GM18861 (cell line): ENCODE results near the gene PRKACA.
"Not testable (repeated sequence)": the region's sequence is repeated elsewhere in the genome, so short reads cannot be mapped to it uniquely, and the experiment has no call there.

Experiments used
- ATAC-seq: cut with Tn5 transposase; IDR thresholded peaks from one replicate; pipeline ENCODE4 v1.9.1; 2021; ENCODE audit not compliant: unreplicated experiment

Gene PRKACA

DNA sequence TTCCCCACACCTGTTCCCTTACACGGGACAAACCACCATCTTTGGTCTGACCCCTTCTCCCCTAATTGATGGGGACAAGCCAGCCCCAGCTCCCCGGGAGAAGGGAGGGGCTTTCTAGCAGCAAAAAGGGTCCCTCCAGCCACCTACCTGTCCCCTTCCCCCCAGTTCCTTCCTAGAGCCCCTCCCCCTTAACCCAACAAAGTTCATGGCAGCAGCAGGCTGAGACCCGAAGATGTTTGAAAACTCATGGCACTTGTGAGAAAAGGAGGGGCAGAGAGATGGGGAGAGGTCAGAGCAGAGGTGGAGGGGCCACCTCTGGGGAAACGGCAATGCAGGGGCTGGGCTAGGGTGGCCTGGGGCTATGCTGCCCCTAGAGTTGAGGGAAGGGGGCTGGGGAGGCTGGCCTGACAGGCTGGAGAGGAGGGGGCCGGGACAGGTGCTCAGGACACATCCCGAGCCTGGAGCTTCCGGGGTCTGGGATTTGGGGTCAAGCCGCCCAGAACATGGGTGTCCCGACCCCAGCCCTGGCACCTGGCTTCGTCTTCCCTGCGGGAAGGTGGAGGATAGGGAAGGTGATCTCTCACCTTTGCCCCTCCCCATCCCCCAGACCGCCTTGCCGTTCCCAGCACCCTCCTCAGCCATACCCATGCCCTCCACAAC, 31.3 kb upstream of the PRKACA start:
- no peak for ATAC-seq

DNA sequence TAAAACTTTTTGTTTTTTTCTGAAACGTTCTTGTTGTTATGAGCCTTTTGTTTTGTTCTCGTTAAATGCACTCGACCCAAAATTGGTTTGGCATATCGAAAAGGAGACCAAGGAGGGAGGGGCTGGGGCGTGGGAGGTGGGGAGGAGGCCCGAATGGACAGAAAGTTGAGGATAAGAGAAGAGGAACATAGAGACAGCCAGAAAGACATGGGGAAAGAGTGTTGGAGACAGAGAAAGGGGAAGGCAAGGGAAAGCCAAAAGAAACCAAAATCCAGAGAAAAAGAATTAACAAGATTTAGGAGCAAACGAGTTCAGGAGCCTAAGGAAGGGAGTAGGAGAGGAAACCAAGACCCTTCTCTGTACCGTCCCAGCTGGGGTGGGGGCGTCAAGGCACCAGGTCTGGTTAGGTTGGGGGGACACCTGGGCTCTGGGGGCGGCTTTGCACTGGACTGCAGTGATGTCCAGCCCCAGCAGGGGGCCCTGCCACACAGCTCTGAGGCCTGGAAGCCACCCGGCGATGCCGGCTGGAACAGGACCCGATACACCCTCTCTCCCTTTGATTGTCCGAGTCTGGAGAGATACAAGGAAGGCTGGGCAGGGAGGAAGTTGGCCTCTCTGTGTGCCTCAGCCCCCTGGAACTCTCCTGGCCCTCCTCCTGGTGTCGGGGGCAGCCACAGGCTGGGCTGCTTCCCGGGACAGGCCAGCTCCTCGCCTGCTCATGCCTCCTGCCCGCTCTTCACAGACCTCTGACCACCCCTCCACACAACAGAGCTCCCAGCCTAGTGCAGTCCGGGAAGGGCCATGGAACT, 30.4 kb upstream of the PRKACA start:
- ATAC-seq = no peak

DNA sequence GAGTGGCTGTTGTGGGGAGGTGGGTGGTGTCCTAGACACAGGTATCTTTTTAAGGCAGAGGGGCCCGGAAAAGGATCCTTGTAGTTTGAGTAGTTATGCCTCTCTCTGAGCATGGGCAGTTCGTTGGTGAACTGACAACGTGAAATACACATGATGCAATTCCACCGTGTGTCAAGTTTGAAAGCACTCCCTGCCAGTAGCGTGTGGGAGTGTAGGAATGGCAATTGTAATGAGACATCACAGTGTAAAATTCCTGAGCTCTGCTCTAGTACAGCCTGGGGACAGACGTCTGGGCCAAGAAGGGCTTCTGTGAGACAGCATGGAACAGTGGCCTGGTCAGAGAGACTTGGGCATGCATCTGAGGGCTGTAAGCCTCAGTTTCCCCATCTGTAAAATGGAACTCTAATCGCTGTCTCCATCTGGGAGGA, 29.2 kb upstream of the PRKACA start:
- ATAC-seq = no peak

DNA sequence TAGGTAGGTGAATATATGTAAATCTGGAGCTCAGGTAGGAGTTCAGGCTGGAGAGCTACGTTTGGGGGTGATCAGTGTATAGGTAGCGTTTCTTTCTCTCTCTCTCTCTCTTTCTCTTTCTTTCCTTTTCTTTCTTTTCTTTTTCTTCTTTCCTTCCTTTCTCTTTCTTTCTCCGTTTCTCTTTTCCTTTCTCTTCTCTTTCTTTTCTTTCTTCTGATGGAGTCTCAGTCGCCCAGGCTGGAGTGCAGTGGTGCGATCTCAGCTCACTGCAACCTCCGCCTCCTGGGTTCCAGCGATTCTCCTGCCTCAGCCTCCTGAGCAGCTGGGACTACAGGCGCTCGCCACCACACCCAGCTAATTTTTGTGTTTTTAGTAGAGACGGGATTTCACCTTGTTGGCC, 28.6 kb upstream of the PRKACA start:
- not testable (repeated sequence) for ATAC-seq

DNA sequence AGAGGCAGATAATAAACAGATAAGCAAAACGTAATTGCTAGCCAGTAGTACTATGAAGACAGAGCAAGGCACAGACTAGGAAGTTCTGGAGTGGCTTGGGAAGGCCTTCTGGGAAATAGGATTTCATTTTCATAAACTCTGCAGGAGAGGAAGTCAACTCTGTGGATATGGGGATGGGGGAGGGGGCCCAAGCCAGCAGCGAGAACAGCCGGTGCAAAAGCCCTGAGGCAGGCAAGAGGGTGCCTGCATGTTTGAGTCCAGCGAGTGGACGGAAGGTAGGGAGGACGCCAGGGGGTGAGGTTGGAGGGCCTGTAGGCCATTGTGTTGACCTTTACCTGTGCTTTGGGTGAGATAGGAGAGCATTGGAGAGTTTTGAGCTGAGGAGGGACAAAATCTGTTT, 27.8 kb upstream of the PRKACA start:
- no peak for ATAC-seq

DNA sequence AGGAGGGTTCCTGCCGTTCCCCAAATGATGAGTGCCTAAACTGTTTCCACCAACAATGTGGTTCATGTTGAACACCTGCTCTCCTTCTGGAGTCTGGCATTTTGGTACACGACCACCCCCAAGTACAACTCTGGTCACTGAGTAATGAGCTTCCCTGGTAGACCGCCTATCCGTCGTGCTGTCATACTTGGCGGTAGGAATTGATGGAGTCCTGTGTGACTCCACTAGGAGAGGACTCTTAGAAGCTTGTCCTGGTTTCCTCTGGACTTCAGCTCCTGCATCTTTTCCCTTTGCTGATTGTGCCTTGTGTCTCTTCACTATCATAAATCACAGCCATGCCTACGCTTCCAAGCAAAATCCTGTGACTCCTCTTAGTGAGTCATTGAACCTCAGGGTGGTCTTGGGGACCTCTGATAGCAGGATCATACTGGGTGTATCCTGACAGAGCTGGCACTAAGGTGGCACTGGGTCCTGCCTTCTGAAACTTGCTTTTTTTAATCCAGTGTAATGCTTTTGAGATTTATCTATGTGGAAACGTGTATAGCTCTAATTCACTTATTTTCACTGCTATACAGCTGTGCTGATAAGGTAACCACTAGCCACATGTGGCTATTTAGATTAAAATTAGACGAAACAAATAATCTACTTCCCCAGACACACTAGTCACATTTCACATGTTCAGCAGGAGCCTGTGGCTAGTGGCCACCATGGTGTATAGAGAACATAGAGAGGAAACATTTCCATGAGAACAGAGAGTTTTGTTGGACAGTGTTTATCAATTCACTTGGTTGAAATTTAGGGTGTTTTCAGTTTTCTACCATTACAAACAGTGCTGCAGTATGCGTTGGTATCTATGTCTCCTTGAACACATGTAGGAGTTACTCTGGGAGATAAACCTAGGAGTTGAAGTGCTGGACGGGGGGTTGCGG, 25.0 kb upstream of the PRKACA start:
- no peak for ATAC-seq

DNA sequence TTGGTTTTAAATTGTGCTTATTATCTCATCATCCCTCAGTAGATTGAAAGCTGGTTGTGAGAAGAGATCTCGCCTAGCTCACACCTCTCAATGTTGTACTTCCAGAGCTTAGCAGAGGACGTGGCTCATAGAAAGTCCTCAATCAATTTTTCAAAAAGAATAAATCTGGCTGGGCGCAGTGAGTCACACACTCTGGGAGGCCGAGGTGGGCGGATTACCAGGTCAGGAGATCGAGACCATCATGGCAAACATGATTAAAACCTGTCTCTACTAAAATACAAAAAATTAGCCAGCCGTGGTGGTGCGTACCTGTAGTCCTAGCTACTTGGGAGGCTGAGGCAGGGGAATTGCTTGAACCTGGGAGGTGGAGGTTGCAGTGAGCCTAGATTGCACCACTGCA, 23.5 kb upstream of the PRKACA start:
- ATAC-seq = no peak

DNA sequence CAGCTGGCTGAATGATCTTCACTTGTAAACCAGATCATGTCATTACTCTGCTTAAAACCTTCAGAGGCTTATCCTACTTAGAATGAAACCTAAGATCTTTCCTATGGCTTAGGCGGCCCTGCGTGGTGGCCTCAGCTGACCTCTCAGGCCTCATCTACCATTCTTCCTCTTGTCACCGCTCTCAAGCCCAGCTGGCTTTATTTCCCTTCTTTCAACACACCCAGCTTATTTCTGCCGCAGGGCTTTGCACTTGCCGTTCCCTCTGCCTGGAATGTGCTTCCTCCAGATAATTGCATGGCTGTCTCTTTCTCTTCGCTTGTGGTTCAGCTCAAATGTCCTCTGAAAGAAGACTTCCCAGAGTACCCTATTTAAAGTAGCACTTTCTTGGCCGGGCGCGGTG, 22.4 kb upstream of the PRKACA start:
- no peak for ATAC-seq

DNA sequence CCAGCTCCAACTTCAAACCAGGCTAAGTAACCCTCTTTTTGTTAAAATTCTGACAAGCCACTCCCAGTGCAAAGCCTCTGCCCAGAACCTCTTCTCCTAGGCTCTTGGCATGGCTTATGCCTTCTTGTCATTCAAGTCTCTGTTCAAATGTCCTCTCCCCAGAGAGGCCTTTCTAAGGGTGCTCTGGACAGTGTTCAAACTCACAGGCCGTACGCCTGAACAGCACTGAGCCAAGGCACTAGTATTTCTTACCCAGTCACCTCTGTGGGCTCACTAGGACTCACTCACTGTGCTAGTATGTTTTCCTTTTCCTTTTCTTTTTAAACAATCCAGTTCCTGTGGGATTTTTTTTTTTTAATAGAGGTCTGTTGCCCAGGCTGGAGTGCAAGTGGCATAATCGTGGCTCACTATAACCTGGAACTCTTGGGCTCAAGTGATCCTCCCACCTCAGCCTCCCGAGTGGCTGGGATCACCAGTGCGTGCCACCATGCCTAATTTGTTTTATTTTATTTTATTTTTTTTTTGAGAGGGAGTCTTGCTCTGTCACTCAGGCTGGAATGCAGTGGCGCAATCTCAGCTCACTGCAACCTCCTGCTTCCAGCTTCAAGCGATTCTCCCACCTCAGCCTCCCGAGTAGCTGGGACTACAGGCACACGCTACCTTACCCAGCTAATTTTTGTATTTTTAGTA, 21.2 kb upstream of the PRKACA start:
- ATAC-seq = no peak

DNA sequence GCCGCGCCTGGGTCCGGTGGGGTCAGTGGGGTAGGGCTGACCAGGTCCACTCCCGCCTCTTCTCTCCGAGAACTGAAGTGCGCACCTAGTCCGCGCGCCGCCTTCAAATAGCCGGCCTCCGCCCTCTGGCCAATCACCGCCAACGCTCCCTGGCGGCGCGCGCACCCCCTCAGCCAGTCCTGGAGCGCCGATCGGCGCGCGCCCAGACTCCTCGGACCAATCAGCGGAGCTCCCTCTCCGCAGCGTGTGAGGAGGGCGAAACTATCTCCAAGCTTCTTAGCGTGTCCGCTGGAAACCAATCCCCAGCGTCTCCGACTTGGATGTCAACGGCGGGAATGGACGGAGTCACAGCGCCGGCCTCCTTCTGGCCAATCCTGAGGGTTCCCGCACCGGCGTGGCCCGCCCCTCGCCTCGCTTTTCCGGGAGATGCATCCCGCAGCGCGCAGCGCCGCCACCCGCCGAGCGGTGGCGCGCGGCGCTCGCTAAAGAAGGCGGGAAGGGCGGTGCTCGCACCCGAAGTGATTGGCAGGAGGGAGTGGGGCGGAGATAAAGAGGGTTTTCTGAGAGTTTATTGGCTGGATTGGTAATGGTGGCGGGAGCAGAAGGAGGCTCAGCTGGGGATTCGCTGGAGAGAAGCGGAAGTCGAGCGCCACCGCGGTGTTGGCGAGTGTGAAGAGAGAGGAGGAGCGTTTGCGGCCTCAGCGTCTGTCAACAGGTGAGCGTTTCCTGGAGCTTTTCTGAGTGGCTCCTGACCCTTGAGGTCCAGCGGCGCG, 19.1 kb upstream of the PRKACA start, which contains the start of gene ASF1B:
Gene ASF1B, minus strand, starts transcription at position 81 of the 773 bp plus-strand sequence. CDS start 133 bp downstream, outside the sequence.
- ATAC-seq = peak; percentile 75

DNA sequence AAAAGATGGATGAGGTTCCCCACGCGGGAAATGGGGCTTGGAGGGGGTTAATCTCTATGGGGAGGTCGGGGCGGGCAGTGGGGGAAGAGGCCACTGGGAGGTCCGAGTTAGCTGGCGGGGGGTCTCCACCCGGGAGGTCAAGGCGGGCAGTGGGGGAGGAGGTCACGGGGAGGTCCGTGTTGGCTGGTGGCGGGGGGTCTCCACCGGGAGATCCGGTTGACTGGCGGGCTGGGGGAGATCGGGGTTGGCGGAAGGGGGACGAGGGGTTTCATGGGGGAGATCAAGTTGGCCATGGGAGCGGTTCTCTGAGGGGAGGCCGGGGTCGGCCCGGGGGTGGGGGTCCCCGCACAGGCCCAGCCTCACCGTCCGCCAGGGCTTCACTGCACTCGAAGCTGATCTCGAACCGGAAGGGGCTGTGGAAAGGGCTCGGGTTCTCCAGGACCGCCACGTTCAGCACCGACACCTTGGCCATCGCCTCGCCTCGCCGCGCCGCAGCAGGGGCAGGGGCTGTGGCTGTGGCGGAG, 18.5 kb upstream of the PRKACA start:
- no peak for ATAC-seq

DNA sequence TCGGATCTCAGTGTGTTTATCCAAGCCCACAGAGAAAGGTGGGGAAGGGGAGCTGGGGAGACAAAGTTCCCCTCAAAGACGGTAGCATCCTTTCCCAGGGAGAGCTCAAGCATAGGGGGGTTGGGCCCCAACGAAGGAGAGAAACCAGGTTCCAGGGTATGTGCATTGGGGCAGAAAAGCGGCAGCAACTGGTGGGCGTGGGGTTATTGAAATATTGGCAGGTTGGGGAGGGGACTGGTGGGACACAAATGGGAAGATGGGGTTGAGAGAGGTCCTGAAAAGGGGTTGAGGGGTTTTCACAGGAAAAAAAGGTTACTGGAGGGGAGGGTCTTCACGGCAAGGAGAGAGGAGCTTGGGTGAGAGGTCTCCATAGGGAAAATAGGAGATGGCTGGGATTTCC, 17.8 kb upstream of the PRKACA start:
- ATAC-seq = no peak

DNA sequence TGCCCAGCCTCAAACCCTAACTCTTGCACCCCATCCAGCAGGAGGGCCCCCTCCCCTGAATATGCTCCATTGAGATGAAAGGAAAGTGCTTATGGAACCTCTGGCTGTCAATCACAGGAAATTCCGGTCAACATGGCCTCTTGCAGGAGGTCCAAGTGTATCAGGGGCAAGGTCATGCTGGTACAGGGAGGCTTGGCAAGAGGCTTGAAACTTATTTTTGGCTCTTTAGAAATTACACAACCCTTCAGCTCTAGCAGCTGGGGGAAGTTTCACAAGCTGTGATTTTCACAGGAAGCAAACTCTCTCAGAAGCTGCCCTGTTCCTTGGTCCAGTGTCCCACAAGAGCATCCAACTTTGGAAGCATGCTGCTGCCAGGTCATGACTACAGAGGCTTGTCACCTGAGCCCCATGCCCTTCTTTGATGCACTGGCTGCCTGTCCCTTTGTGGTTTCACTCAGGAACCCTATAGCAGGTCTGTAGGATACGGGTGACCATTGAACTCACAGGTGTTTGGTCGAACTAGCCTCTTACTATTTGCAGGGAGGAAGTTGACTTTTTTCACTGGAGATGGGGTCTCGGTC, 10.5 kb upstream of the PRKACA start:
- ATAC-seq = no peak

DNA sequence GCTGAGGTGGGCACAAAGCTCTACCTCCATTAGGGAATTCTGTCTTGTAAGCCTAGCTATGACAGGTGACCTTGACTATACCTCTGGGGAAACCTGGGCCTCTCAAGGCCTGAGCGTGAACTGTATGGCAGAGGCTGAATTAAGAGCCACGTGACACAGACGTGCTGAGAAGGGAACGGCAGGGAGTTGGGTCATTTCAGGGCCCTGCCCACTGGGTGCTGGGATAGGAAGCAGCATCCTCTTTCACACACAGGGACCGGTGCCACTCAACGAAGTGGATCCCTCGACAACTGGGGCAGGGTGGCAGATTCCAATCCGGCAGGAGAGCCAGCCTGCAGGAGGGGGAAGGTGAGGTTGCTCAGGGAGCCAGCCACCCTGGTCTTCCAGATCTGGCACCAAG, 9.6 kb upstream of the PRKACA start:
- no peak for ATAC-seq

DNA sequence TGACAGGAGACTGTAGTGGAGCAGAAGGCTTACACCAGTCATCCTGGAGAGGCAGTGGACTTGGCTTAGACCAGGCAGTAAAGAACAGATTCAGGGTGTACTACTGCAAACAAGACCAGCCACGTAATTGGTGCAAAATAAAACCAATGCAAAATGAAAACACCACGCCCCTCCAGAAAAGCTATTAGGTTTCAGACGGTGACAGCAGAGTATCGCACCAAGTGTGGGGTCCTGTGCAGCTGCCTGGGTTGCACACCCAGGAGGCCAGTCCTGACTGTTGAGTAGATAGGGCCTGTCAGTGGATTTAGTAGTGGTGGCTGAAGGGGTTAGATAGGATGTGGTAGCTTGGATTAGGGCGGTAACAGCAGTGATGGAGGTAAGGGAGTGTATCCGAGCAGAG, 5.4 kb upstream of the PRKACA start:
- no peak for ATAC-seq

DNA sequence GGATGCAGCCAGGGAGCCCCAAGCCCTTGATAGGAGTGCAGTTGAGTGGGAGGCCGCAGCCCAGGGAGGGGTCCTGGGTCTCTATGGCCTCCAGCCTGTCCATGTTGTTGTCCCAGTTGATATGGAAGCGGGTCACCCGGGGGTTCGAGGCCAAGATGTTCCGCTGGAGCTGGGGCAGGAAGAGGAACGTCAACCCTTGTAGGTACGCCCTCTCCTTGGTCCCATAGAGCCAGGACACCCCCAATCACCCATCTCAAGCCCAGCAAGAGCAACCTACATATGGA, 2.9 kb upstream of the PRKACA start:
- ATAC-seq = no peak

DNA sequence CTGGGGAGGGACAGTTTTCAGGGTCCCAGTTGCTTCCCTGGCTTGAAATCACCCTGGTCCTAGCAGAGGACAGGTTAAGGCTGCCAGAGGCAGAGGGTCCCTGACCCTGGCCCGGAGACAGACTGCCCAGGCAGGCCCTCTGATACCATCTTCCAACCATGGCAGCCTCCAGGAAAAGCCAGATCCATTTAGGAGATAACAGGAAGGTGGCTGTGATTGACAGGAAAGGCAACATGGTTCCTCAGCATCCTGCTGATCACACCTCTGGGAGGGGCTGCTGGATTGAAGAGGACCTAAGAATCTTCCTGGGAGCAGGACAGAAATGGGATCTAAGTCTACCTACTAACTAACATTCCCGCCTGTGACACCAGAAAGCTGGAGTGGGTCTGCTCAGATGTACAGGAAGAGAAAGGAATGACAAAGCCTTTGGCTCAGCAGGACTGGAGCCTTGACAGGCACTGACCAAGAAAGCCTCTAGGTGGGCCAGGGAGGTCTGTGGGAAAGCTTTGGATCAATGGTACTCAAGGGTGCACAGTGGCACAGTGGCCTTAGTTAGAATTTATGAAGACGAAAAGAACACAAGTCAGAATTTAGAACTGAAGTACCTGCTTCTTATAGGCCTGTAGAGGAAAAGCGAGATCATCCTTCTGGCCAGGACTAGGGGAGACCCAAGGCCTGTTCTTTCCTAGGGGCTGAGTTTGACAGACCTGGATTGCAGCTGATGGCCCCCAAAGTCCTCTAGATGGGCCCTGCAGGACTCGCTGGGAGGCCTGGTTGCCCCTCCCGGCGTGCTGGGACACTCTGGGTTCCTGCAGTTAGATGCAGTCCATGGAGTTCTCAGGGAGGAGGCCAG, 2.3 kb upstream of the PRKACA start:
- ATAC-seq = no peak

DNA sequence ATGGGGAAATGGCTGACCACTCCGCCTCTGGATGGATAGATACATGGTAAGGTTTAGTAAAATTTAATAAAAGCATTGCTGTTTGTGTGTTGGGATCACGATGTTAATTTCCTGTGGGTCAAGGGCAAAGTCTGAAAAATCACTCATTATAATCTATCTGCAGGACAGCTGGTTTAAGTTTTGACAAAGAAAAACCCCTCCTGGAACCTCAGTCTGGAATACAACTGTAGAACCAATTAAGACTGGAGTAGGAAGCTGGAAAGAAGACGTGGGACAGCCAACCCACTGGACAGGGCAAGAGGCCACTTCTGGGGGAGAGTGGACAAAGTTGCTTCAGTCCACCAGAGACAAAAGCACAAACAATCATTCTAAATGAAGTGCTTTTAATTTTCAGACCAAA, 1.6 kb upstream of the PRKACA start:
- ATAC-seq = no peak
